ENCODE data around the gene CACNA1H. TPM values are rescaled to one million over a fixed set of nuclear protein-coding genes. Genes with fewer than 3 reads are reported as not detected.

CACNA1H gene
- total RNA-seq, 2 experiments from 2014 or later: 0.27 to 0.34 TPM

GRCh38 chr16:1151424-1152122 is 1.3 kb upstream of the CACNA1H start:
- ChIA-PET POLR2A (no interaction called here), CTCF (no interaction called here)
- Mint-ChIP-seq H3K27ac (no peak overlapping the region), H3K9me3 (no peaks in the 10 kb centered on the region), H3K36me3 (ENCODE audit: low read depth) (no peaks in the 10 kb centered on the region), H3K27me3 (peaks cover 13% of the 10 kb centered on the region), H3K4me1 (ENCODE audit: low read depth) (no peaks in the 10 kb centered on the region), H3K4me3 (no peak overlapping the region)
- ATAC-seq (no peak), DNase-seq (no peak)
- intact Hi-C loops (cut with micrococcal nuclease): no loop called here
- no peak for TF ChIP-seq CTCF (IDR thresholded peaks at IDR 0.05)

- no peaks in the 10 kb centered on the region for H3K9me3 Mint-ChIP-seq
- H3K4me1 Mint-ChIP-seq (ENCODE audit: low read depth): no peaks in the 10 kb centered on the region
- TF ChIP-seq CTCF (IDR thresholded peaks at IDR 0.05): no peak
- DNase-seq (peak; percentile 47), ATAC-seq (peak; percentile 14)
- ChIA-PET CTCF (no interaction called here), POLR2A (no interaction called here)
- peaks cover 13% of the 10 kb centered on the region for H3K27me3 Mint-ChIP-seq
- intact Hi-C loops (cut with micrococcal nuclease): no loop called here
- H3K36me3 Mint-ChIP-seq (ENCODE audit: low read depth): no peaks in the 10 kb centered on the region
- no peak overlapping the region for H3K27ac Mint-ChIP-seq
- peak overlapping the region; percentile 26 for H3K4me3 Mint-ChIP-seq
Measured at GRCh38 chr16:1152123-1152638, 725 bp upstream of the CACNA1H start.

- TF ChIP-seq CTCF (IDR thresholded peaks at IDR 0.05): no peak
- no peaks in the 10 kb centered on the region for H3K4me1 Mint-ChIP-seq (ENCODE audit: low read depth)
- no peak overlapping the region for H3K27ac Mint-ChIP-seq
- DNase-seq: peak; percentile 13
- ATAC-seq: no peak
- H3K36me3 Mint-ChIP-seq (ENCODE audit: low read depth): no peaks in the 10 kb centered on the region
- intact Hi-C loops (cut with micrococcal nuclease): no loop called here
- ChIA-PET POLR2A (no interaction called here), CTCF (no interaction called here)
- no peak overlapping the region for H3K4me3 Mint-ChIP-seq
- H3K27me3 Mint-ChIP-seq: peaks cover 13% of the 10 kb centered on the region
- no peaks in the 10 kb centered on the region for H3K9me3 Mint-ChIP-seq
Measured at GRCh38 chr16:1153480-1154160, 714 bp downstream of the CACNA1H start.

GRCh38 chr16:1154291-1154886 is 1.5 kb downstream of the CACNA1H start:
- no peak for TF ChIP-seq CTCF (IDR thresholded peaks at IDR 0.05)
- Mint-ChIP-seq H3K36me3 (ENCODE audit: low read depth) (no peaks in the 10 kb centered on the region), H3K27me3 (peaks cover 15% of the 10 kb centered on the region), H3K4me3 (no peak overlapping the region), H3K9me3 (no peaks in the 10 kb centered on the region), H3K4me1 (ENCODE audit: low read depth) (no peaks in the 10 kb centered on the region), H3K27ac (no peak overlapping the region)
- intact Hi-C loops (cut with micrococcal nuclease): no loop called here
- CTCF ChIA-PET: no interaction called here
- POLR2A ChIA-PET: no interaction called here
- ATAC-seq (no peak), DNase-seq (no peak)

- no peak overlapping the region for H3K4me3 Mint-ChIP-seq
- no peak for DNase-seq
- ATAC-seq: no peak
- H3K27me3 Mint-ChIP-seq: peaks cover 16% of the 10 kb centered on the region
- intact Hi-C loops (cut with micrococcal nuclease): no loop called here
- no peak for TF ChIP-seq CTCF (IDR thresholded peaks at IDR 0.05)
- no peak overlapping the region for H3K27ac Mint-ChIP-seq
- no peaks in the 10 kb centered on the region for H3K9me3 Mint-ChIP-seq
- no peaks in the 10 kb centered on the region for H3K36me3 Mint-ChIP-seq (ENCODE audit: low read depth)
- ChIA-PET CTCF (no interaction called here), POLR2A (no interaction called here)
- no peaks in the 10 kb centered on the region for H3K4me1 Mint-ChIP-seq (ENCODE audit: low read depth)
Measured at GRCh38 chr16:1154887-1155331, 2.0 kb downstream of the CACNA1H start.

Measured in activated CD8-positive, alpha-beta T cell treated with anti-CD3 and anti-CD28 coated beads for 36 hours (primary cell).